Colon (tissue), 2 donors: ENCODE data around the gene CR1L.
"Not testable (repeated sequence)": the region's sequence is repeated elsewhere in the genome, so short reads cannot be mapped to it uniquely, and the experiment has no call there.

Source experiments
- FAIRE-seq: peaks from 2 replicates; lab custom pipeline; 2012; peaks lifted over from hg19 to GRCh38; lab: Jason Lieb, UNC
- donor health status: control.
- donor health status: control.

Gene CR1L

GRCh38 chr1:207745839-207746767, 101.2 kb downstream of the CR1L start:
- FAIRE-seq = no peak

- FAIRE-seq = no peak
Observed at GRCh38 chr1:207747627-207748492, 102.9 kb downstream of the CR1L start.

- FAIRE-seq = no peak
Observed at GRCh38 chr1:207748737-207749528, 104.0 kb downstream of the CR1L start.

GRCh38 chr1:207750631-207751305, 105.8 kb downstream of the CR1L start:
- FAIRE-seq = no peak

- not testable (repeated sequence) for FAIRE-seq
Observed at GRCh38 chr1:207751463-207751789, 106.5 kb downstream of the CR1L start.

- no peak for FAIRE-seq
Observed at GRCh38 chr1:207751790-207752455, 107.0 kb downstream of the CR1L start, which contains the start of gene CD46. TSS of gene CD46 (plus strand) at chr1:207752054. CDS start at chr1:207752213, 159 bp downstream.

- FAIRE-seq = no peak
Observed at GRCh38 chr1:207752456-207752998, 107.6 kb downstream of the CR1L start.

- no peak for FAIRE-seq
Observed at GRCh38 chr1:207753611-207754010, 108.7 kb downstream of the CR1L start.

- FAIRE-seq = no peak
Observed at GRCh38 chr1:207754011-207754410, 109.1 kb downstream of the CR1L start.

GRCh38 chr1:207754974-207755700, 110.2 kb downstream of the CR1L start:
- no peak for FAIRE-seq

GRCh38 chr1:207755846-207756693, 111.1 kb downstream of the CR1L start:
- FAIRE-seq = no peak

- FAIRE-seq = no peak
Observed at GRCh38 chr1:207762622-207763021, 117.7 kb downstream of the CR1L start.

GRCh38 chr1:207763091-207763490, 118.2 kb downstream of the CR1L start:
- no peak for FAIRE-seq

- no peak for FAIRE-seq
Observed at GRCh38 chr1:207763972-207764371, 119.0 kb downstream of the CR1L start.

- FAIRE-seq = no peak
Observed at GRCh38 chr1:207766569-207766968, 121.6 kb downstream of the CR1L start.

GRCh38 chr1:207770514-207770913, 125.6 kb downstream of the CR1L start:
- not testable (repeated sequence) for FAIRE-seq
